ENCODE data around the gene LDHAL6B. TPM values are rescaled to one million over a fixed set of nuclear protein-coding genes. Genes with fewer than 3 reads are reported as not detected.

Gene LDHAL6B
- total RNA-seq, 2 experiments from 2014 or later, result not detected

DNA sequence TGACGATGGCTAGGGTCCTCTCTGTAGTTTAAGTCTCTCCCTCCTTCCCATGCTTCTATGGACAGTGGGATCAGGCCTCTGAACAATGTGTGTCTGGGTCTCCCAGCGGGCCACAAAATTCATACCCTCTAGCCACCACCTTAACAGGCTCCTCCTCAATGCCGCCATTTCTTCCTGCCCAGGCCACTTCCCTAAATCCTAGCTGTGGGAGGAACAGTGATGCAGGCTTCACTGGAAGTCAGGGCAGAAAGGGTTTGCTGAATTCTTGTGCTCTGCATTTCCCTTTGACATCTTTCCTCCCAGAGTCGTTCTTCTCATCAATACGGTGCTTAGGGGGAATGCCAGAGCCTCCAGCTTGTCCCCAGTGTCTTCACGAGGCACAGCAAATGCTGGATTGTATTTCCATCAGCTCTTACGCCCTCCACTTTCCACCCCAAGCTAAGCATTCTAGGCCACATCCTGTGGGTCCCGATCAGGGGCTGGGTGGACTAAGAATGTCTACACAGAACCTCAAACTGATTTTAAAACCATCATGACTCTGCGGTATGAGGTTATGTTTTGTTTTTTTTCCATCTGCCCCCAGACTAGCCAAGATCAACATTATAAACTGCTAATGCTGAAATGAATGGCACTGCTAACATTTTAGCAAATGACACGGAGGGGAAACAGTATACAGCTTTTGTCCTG is 11.9 kb upstream of the LDHAL6B start:
- no peak overlapping the region for H3K27ac ChIP-seq (ENCODE audit: low read depth in 1 of 2, low read length in 2 of 2)
- no peaks in the 10 kb centered on the region for H3K27me3 ChIP-seq (ENCODE audit: control insufficient read depth in 1 of 2, insufficient read depth in 2 of 2, low read length in 2 of 2)
- Mint-ChIP-seq H3K4me3 (no peak overlapping the region), H3K27me3 (peaks cover 6% of the 10 kb centered on the region), H3K4me1 (ENCODE audit: low read depth) (peaks cover 6% of the 10 kb centered on the region), H3K9me3 (no peaks in the 10 kb centered on the region), H3K36me3 (ENCODE audit: low read depth) (no peaks in the 10 kb centered on the region), H3K27ac (no peak overlapping the region)
- no peaks in the 10 kb centered on the region for H3K4me1 ChIP-seq (ENCODE audit: insufficient read depth, low read length)
- H3K36me3 ChIP-seq (ENCODE audit: insufficient read depth, low read length), result no peaks in the 10 kb centered on the region
- TF ChIP-seq, protein P1, sequence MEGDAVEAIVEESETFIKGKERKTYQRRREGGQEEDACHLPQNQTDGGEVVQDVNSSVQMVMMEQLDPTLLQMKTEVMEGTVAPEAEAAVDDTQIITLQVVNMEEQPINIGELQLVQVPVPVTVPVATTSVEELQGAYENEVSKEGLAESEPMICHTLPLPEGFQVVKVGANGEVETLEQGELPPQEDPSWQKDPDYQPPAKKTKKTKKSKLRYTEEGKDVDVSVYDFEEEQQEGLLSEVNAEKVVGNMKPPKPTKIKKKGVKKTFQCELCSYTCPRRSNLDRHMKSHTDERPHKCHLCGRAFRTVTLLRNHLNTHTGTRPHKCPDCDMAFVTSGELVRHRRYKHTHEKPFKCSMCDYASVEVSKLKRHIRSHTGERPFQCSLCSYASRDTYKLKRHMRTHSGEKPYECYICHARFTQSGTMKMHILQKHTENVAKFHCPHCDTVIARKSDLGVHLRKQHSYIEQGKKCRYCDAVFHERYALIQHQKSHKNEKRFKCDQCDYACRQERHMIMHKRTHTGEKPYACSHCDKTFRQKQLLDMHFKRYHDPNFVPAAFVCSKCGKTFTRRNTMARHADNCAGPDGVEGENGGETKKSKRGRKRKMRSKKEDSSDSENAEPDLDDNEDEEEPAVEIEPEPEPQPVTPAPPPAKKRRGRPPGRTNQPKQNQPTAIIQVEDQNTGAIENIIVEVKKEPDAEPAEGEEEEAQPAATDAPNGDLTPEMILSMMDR (IDR thresholded peaks at IDR 0.05), result no peak
- no peaks in the 10 kb centered on the region for H3K9me3 ChIP-seq (ENCODE audit: control insufficient read depth in 1 of 2, insufficient read depth in 1 of 2, low read length in 2 of 2)
- ATAC-seq (ENCODE audit: poor library complexity) (no peak), DNase-seq (no peak)
- POLR2A ChIA-PET, result no interaction called here
- intact Hi-C loops (cut with DNase I, micrococcal nuclease), result no loop called here
- H3K4me3 ChIP-seq (ENCODE audit: low read length), result no peak overlapping the region
- CTCF ChIA-PET, result no interaction called here

DNA sequence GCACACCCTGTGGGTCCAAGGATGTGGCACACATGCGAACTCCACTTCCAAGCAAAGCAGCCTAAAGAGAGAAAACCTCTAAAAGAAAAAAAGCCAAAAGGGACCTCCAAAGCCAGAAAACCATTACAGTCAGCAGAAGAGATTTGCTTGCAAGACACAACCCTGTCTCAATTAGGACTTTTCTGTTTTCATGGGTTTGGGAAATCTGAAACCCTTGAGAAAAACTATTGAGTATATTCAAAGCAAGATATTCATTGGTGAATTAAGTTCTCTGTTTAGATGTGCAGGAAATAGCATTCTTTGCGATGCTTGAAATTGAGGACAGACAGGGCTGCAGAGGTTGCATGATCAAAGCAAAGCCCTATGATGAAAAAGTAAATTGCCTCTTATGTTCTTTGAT is 10.2 kb upstream of the LDHAL6B start:
- Histone ChIP-seq H3K27me3 (ENCODE audit: control insufficient read depth in 1 of 2, insufficient read depth in 2 of 2, low read length in 2 of 2) (no peaks in the 10 kb centered on the region), H3K4me1 (ENCODE audit: insufficient read depth, low read length) (no peaks in the 10 kb centered on the region), H3K9me3 (ENCODE audit: control insufficient read depth in 1 of 2, insufficient read depth in 1 of 2, low read length in 2 of 2) (no peaks in the 10 kb centered on the region), H3K36me3 (ENCODE audit: insufficient read depth, low read length) (no peaks in the 10 kb centered on the region), H3K4me3 (ENCODE audit: low read length) (no peak overlapping the region), H3K27ac (ENCODE audit: low read depth in 1 of 2, low read length in 2 of 2) (no peak overlapping the region)
- Mint-ChIP-seq H3K27me3 (no peaks in the 10 kb centered on the region), H3K9me3 (no peaks in the 10 kb centered on the region), H3K4me1 (ENCODE audit: low read depth) (peaks cover 6% of the 10 kb centered on the region), H3K4me3 (no peak overlapping the region), H3K36me3 (ENCODE audit: low read depth) (no peaks in the 10 kb centered on the region), H3K27ac (no peak overlapping the region)
- ChIA-PET POLR2A (no interaction called here), CTCF (no interaction called here)
- peak; percentile 11 for ATAC-seq (ENCODE audit: poor library complexity)
- intact Hi-C loops (cut with DNase I, micrococcal nuclease), result no loop called here
- TF ChIP-seq, protein P1 (IDR thresholded peaks at IDR 0.05), result no peak
- DNase-seq, result no peak

DNA sequence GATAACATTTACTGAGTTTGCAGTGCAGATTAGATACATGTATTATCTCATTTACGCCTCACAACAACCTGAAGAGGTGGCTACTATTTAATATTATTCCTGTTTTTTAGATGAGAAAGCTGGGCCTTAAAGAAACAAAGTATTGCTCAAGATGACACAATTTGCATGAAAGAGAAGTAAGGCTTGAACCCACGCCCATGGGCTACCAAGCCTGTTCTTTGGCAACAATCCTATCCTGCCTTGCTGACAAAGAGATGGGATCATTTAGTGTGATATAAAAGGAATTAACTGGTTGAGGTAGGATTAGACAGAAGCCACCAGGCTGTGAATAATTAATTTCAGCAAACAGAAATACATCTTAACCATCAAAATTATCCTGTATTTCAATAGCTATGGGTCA is 9.2 kb upstream of the LDHAL6B start:
- no peaks in the 10 kb centered on the region for H3K9me3 ChIP-seq (ENCODE audit: control insufficient read depth in 1 of 2, insufficient read depth in 1 of 2, low read length in 2 of 2)
- ChIA-PET CTCF (no interaction called here), POLR2A (no interaction called here)
- Mint-ChIP-seq H3K4me3 (no peak overlapping the region), H3K27ac (no peak overlapping the region), H3K9me3 (no peaks in the 10 kb centered on the region), H3K36me3 (ENCODE audit: low read depth) (no peaks in the 10 kb centered on the region), H3K27me3 (no peaks in the 10 kb centered on the region), H3K4me1 (ENCODE audit: low read depth) (peaks cover 6% of the 10 kb centered on the region)
- H3K36me3 ChIP-seq (ENCODE audit: insufficient read depth, low read length), result no peaks in the 10 kb centered on the region
- H3K27me3 ChIP-seq (ENCODE audit: control insufficient read depth in 1 of 2, insufficient read depth in 2 of 2, low read length in 2 of 2), result no peaks in the 10 kb centered on the region
- H3K4me3 ChIP-seq (ENCODE audit: low read length), result no peak overlapping the region
- DNase-seq (no peak), ATAC-seq (ENCODE audit: poor library complexity) (no peak)
- H3K4me1 ChIP-seq (ENCODE audit: insufficient read depth, low read length), result no peaks in the 10 kb centered on the region
- H3K27ac ChIP-seq (ENCODE audit: low read depth in 1 of 2, low read length in 2 of 2), result no peak overlapping the region
- TF ChIP-seq, protein P1 (IDR thresholded peaks at IDR 0.05), result no peak
- intact Hi-C loops (cut with DNase I, micrococcal nuclease), result no loop called here
